OCI-LY3 (cell line): ENCODE measurements around the gene LDHAL6B.

Source experiments
- H2AFZ ChIP-seq: fragments of 200-600, 300-600 bp; shearing (Covaris generic); 2 replicates; pipeline ENCODE4 v1.6.0; 2014; ENCODE audit warnings: antibody characterized with exemption, low read depth, low read length
- H3K27ac ChIP-seq: fragments of 200-600, 300-600 bp; sonication (generic); 2 replicates; pipeline ENCODE4 v1.5.1; 2014; ENCODE audit warnings: mild to moderate bottlenecking, low read length, moderate library complexity, mixed read lengths
- H3K27me3 ChIP-seq: fragments of 200-600, 300-600 bp; sonication (generic); 2 replicates; pipeline ENCODE4 v1.6.1; 2014; ENCODE audit warnings: low read depth, low read length, mixed read lengths
- H3K36me3 ChIP-seq: fragments of 200-600, 300-600 bp; sonication (generic); replicated peaks from 2 replicates; pipeline ENCODE3; 2014; ENCODE audit warnings: low read depth, low read length, mixed read lengths
- H3K4me1 ChIP-seq: fragments of 300-600, 200-600 bp; sonication (generic); 2 replicates; pipeline ENCODE4 v1.6.1; 2014; ENCODE audit warnings: low read length, mixed read lengths
- H3K4me2 ChIP-seq: fragments of 200-600, 300-600 bp; sonication (generic); 2 replicates; pipeline ENCODE4 v1.6.1; 2014; ENCODE audit warnings: low read length, mixed read lengths
- H3K4me3 ChIP-seq: fragments of 300-600, 200-600 bp; sonication (generic); 2 replicates; pipeline ENCODE4 v1.5.1; 2014; ENCODE audit warnings: antibody characterized with exemption, mild to moderate bottlenecking, low read length, moderate library complexity
- H3K79me2 ChIP-seq: fragments of 300-600, 200-600 bp; shearing (Covaris generic); 2 replicates; pipeline ENCODE4 v1.6.1; 2014; ENCODE audit warnings: mild to moderate bottlenecking, low read length, mixed read lengths
- H3K9ac ChIP-seq: fragments of 300-600, 200-600 bp; shearing (Covaris generic); 2 replicates; pipeline ENCODE4 v1.6.0; 2014; ENCODE audit warnings: mild to moderate bottlenecking, low read length, moderate library complexity
- H3K9me3 ChIP-seq: fragments of 200-600, 300-600 bp; shearing (Covaris generic); 2 replicates; pipeline ENCODE4 v1.6.1; 2014; ENCODE audit warnings: low read length, mixed read lengths; ENCODE audit not compliant: insufficient read depth
- H4K20me1 ChIP-seq: fragments of 200-600, 300-600 bp; sonication (generic); 2 replicates; pipeline ENCODE4 v1.6.1; 2016; ENCODE audit warnings: low read length, mixed read lengths; ENCODE audit not compliant: insufficient read depth
- CTCF ChIP-seq: fragments of 200-600, 300-600 bp; sonication (generic); IDR thresholded peaks from 2 replicates; pipeline ENCODE4 v1.5.1; 2014; ENCODE audit warnings: antibody characterized with exemption, low read length, low read depth
- EZH2phosphoT487 ChIP-seq: fragments of 200-600 bp; shearing (Covaris generic); IDR thresholded peaks from 2 replicates; pipeline ENCODE4 v1.6.1; 2018; ENCODE audit warnings: antibody characterized with exemption, mixed run types, low read depth

The LDHAL6B gene

GRCh38 chr15:59218710-59219109 lies 12.1 kb downstream of the LDHAL6B start:
- Histone ChIP-seq H3K9me3 (no peaks in the 10 kb centered on the region), H4K20me1 (no peaks in the 10 kb centered on the region), H2AFZ (no peak overlapping the region), H3K79me2 (no peaks in the 10 kb centered on the region), H3K4me3 (no peak overlapping the region), H3K27me3 (no peaks in the 10 kb centered on the region), H3K4me1 (no peaks in the 10 kb centered on the region), H3K27ac (no peak overlapping the region), H3K9ac (no peak overlapping the region), H3K4me2 (no peak overlapping the region), H3K36me3 (no peaks in the 10 kb centered on the region)
- TF ChIP-seq EZH2phosphoT487 (no peak), CTCF (no peak)

- Histone ChIP-seq H2AFZ (no peak overlapping the region), H3K27me3 (no peaks in the 10 kb centered on the region), H3K27ac (no peak overlapping the region), H3K36me3 (no peaks in the 10 kb centered on the region), H3K79me2 (no peaks in the 10 kb centered on the region), H3K4me1 (no peaks in the 10 kb centered on the region), H3K9ac (no peak overlapping the region), H3K4me3 (no peak overlapping the region), H3K9me3 (no peaks in the 10 kb centered on the region), H4K20me1 (no peaks in the 10 kb centered on the region), H3K4me2 (no peak overlapping the region)
- TF ChIP-seq CTCF, result no peak
- TF ChIP-seq EZH2phosphoT487, result no peak
Measured at GRCh38 chr15:59221511-59222505, 15.2 kb downstream of the LDHAL6B start.

DNA sequence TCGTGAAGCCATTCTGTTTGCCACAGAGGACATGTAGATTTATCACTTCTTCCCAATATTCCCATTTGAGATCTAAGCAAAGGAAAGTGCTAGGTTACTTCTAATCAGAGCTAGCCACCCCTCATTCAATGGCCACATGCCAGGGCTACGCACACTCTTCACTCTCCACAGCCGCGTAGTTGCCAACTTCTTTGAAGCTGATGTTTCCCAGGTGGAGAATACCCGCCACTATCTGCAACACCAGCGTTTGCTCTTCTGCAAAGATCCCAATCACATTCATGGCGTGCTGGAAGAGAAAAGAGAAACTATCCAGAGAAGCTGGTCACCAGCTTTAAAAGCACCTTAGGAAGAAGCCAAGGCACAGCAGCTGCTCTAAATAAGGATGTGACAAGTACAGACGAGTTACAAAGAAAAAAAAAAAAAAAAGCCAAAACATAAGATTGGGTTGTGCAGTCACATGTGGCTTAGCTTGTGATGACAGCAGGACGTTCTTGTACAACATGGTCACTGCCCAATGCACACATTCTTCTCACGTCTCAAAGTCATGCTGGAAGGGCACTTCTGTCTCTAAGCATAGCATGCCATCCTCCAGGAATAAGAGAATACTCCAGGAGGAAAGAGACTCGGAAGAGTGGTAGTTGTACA lies 16.4 kb downstream of the LDHAL6B start:
- H3K36me3 ChIP-seq, result no peaks in the 10 kb centered on the region
- TF ChIP-seq CTCF (no peak), EZH2phosphoT487 (no peak)
- H2AFZ ChIP-seq, result no peak overlapping the region
- H3K27me3 ChIP-seq, result no peaks in the 10 kb centered on the region
- no peaks in the 10 kb centered on the region for H4K20me1 ChIP-seq
- no peaks in the 10 kb centered on the region for H3K9me3 ChIP-seq
- H3K4me2 ChIP-seq, result no peak overlapping the region
- no peak overlapping the region for H3K4me3 ChIP-seq
- H3K4me1 ChIP-seq, result no peaks in the 10 kb centered on the region
- no peak overlapping the region for H3K27ac ChIP-seq
- no peaks in the 10 kb centered on the region for H3K79me2 ChIP-seq
- no peak overlapping the region for H3K9ac ChIP-seq

DNA sequence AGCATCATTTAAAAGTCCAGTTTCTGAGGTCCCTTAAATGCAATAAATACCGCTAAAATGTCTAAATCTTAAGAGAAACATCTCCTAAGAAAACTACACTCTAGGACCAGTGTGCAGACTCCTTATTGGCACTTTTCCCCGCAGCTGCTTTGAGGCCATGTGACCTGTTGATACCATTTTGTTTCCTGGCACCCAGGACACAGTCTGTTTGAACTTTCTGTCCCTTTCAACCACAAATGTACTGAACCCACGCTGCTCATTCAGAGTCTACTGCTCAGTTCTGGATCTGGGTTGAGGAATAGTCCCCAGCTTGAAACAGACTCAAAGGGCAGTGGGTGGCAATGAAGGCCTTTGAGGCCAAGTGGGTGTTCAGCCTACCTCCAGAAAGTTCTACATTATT lies 17.1 kb downstream of the LDHAL6B start:
- no peak overlapping the region for H3K4me3 ChIP-seq
- no peak overlapping the region for H3K27ac ChIP-seq
- no peaks in the 10 kb centered on the region for H3K4me1 ChIP-seq
- no peak overlapping the region for H2AFZ ChIP-seq
- no peak for TF ChIP-seq EZH2phosphoT487
- TF ChIP-seq CTCF, result no peak
- no peak overlapping the region for H3K4me2 ChIP-seq
- no peak overlapping the region for H3K9ac ChIP-seq
- no peaks in the 10 kb centered on the region for H3K79me2 ChIP-seq
- no peaks in the 10 kb centered on the region for H3K36me3 ChIP-seq
- H3K9me3 ChIP-seq, result no peaks in the 10 kb centered on the region
- H3K27me3 ChIP-seq, result no peaks in the 10 kb centered on the region
- H4K20me1 ChIP-seq, result no peaks in the 10 kb centered on the region
